A673 (cell line): ENCODE data around the gene FAM163A.

ENCODE experiments used
- EZH2 ChIP-seq: fragments of 200-600 bp; sonication (generic); IDR thresholded peaks from 2 replicates; pipeline ENCODE4 v1.6.1; 2017; ENCODE audit warnings: borderline replicate concordance, low read depth, mild to moderate bottlenecking, mixed read lengths, antibody characterized with exemption, low read length; ENCODE audit not compliant: poor library complexity, severe bottlenecking
- TF ChIP-seq, protein P1 (sequence below): fragments of 300-800, 200-600 bp; sonication (generic); conservative IDR thresholded peaks from 2 replicates; pipeline ENCODE4 v1.5.1; 2017; ENCODE audit warnings: low read depth, mild to moderate bottlenecking, antibody characterized with exemption, low read length, moderate library complexity, mixed read lengths

DNA sequence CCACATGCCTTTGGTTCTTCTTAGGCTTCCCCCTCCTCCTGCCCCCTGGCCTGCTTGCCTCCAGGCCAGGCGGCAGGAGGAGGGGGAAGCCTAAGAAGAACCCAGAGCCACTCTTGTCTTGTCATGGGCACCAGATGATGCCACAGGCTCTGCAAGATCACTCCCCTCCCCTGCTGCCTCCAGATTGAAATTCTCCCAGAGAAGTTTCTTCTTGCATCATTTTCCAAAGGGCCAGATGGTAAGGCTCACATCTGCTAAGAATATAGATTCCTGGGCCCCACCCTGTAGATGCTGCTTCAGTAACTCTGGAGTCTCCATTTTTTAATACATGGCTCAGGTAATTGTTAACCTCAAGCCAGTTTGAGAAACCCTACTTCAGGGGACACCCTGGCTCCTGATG lies 60.8 kb downstream of the FAM163A start:
- TF ChIP-seq, protein P1, sequence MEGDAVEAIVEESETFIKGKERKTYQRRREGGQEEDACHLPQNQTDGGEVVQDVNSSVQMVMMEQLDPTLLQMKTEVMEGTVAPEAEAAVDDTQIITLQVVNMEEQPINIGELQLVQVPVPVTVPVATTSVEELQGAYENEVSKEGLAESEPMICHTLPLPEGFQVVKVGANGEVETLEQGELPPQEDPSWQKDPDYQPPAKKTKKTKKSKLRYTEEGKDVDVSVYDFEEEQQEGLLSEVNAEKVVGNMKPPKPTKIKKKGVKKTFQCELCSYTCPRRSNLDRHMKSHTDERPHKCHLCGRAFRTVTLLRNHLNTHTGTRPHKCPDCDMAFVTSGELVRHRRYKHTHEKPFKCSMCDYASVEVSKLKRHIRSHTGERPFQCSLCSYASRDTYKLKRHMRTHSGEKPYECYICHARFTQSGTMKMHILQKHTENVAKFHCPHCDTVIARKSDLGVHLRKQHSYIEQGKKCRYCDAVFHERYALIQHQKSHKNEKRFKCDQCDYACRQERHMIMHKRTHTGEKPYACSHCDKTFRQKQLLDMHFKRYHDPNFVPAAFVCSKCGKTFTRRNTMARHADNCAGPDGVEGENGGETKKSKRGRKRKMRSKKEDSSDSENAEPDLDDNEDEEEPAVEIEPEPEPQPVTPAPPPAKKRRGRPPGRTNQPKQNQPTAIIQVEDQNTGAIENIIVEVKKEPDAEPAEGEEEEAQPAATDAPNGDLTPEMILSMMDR = no peak
- no peak for TF ChIP-seq EZH2
